Colonic mucosa (tissue), 4 donors: ENCODE measurements around the gene RYR3. TPM values are rescaled to one million over a fixed set of nuclear protein-coding genes. Genes with fewer than 3 reads are reported as not detected.

Experiments used
- DNase-seq: peaks from one replicate; pipeline ENCODE4 v3.0.0-alpha.2; 2020
- H3K27ac ChIP-seq: fragments of 200-600 bp; one replicate; pipeline ENCODE4 v1.8.0; 2021
- H3K27me3 ChIP-seq: fragments of 200-600 bp; one replicate; pipeline ENCODE4 v1.8.0; 2021
- H3K36me3 ChIP-seq: fragments of 200-600 bp; one replicate; pipeline ENCODE4 v1.8.0; 2021
- H3K4me1 ChIP-seq: fragments of 200-600 bp; one replicate; pipeline ENCODE4 v1.8.0; 2021; ENCODE audit warnings: mild to moderate bottlenecking
- H3K4me3 ChIP-seq: fragments of 200-600 bp; one replicate; pipeline ENCODE4 v1.8.0; 2021
- H3K9ac ChIP-seq, 2 donors: one replicate each; pipeline ENCODE4 v1.7.0; 2013; ENCODE audit warnings: control low read depth in 2 of 2, low read depth in 2 of 2, low read length in 2 of 2
- H3K9me3 ChIP-seq: fragments of 200-600 bp; one replicate; pipeline ENCODE4 v1.8.0; 2021
- CTCF ChIP-seq: fragments of 200-600 bp; IDR thresholded peaks from one replicate; pipeline ENCODE4 v1.8.0; 2022; ENCODE audit warnings: antibody characterized with exemption, mild to moderate bottlenecking
- intact Hi-C: fragments of 100-400 bp; cut with DNase I; formaldehyde crosslinking; loops from one replicate; pipeline ENCODE4 v1.14.1; 2022
- total RNA-seq, 2 donors: library from RNA; stranded (reverse); fragmentation: NEBNext Ultra II Directional in 1 of 2; extraction: Animal tissue kit (Norgen Biotek cat#: 25700) in 1 of 2; gene quantifications; one replicate each; pipeline ENCODE4 v1.2.1, GENCODE V29; 2021
- donor health status: healthy.
- donor health status: DM: no; HTN: no; CAD: no.
- donor health status: DM: no; HTN: no; CAD: no.

The RYR3 gene
- total RNA-seq, 2 donors from 2014 or later: 0.17 to 1.1 TPM

- Histone ChIP-seq H3K36me3 (no peaks in the 10 kb centered on the region), H3K27me3 (no peaks in the 10 kb centered on the region), H3K27ac (no peak overlapping the region), H3K9ac (no peak overlapping the region), H3K4me3 (no peak overlapping the region), H3K9me3 (no peaks in the 10 kb centered on the region), H3K4me1 (no peaks in the 10 kb centered on the region)
- intact Hi-C loops: no loop called here
- TF ChIP-seq CTCF: no peak
- DNase-seq: no peak
Measured at GRCh38 chr15:33729653-33730052, 418.9 kb downstream of the RYR3 start.

- H3K4me3 ChIP-seq: no peak overlapping the region
- no peaks in the 10 kb centered on the region for H3K27me3 ChIP-seq
- intact Hi-C loops: no loop called here
- H3K9me3 ChIP-seq: no peaks in the 10 kb centered on the region
- no peak overlapping the region for H3K27ac ChIP-seq
- H3K9ac ChIP-seq: no peak overlapping the region
- TF ChIP-seq CTCF: no peak
- H3K36me3 ChIP-seq: no peaks in the 10 kb centered on the region
- no peaks in the 10 kb centered on the region for H3K4me1 ChIP-seq
- no peak for DNase-seq
Measured at GRCh38 chr15:33730815-33731214, 420.0 kb downstream of the RYR3 start.

GRCh38 chr15:33735143-33735542 lies 424.4 kb downstream of the RYR3 start:
- Histone ChIP-seq H3K27ac (no peak overlapping the region), H3K9ac (no peak overlapping the region), H3K36me3 (no peaks in the 10 kb centered on the region), H3K4me1 (no peaks in the 10 kb centered on the region), H3K9me3 (no peaks in the 10 kb centered on the region), H3K4me3 (no peak overlapping the region), H3K27me3 (no peaks in the 10 kb centered on the region)
- DNase-seq: no peak
- TF ChIP-seq CTCF: no peak
- intact Hi-C loops: loop anchor here (5.0 kb wide), 1 partner anchor 227 kb away; no protein-coding TSS in a partner anchor

- Histone ChIP-seq H3K27me3 (no peaks in the 10 kb centered on the region), H3K4me1 (no peaks in the 10 kb centered on the region), H3K4me3 (no peak overlapping the region), H3K36me3 (no peaks in the 10 kb centered on the region), H3K9me3 (no peaks in the 10 kb centered on the region), H3K27ac (no peak overlapping the region), H3K9ac (no peak overlapping the region)
- TF ChIP-seq CTCF: peak; percentile 41
- no peak for DNase-seq
- intact Hi-C loops: loop anchor here (5.0 kb wide), 1 partner anchor 227 kb away; no protein-coding TSS in a partner anchor
Measured at GRCh38 chr15:33735637-33736247, 425.0 kb downstream of the RYR3 start.

- intact Hi-C loops: loop anchor here (5.0 kb wide), 1 partner anchor 224 kb away; no protein-coding TSS in a partner anchor
- H3K9me3 ChIP-seq: no peaks in the 10 kb centered on the region
Measured at GRCh38 chr15:33737687-33738601, 427.2 kb downstream of the RYR3 start.

More at GRCh38 chr15:33737687-33738601, 427.2 kb downstream of the RYR3 start:
- H3K9ac ChIP-seq: no peak overlapping the region
- H3K27ac ChIP-seq: no peak overlapping the region
- no peak overlapping the region for H3K4me3 ChIP-seq
- peak; percentile 52 for DNase-seq
- H3K27me3 ChIP-seq: no peaks in the 10 kb centered on the region
- H3K36me3 ChIP-seq: no peaks in the 10 kb centered on the region
- no peaks in the 10 kb centered on the region for H3K4me1 ChIP-seq
- TF ChIP-seq CTCF: peak; percentile 68
